HCT116 (cell line): Measurements from ENCODE around the gene NEURL1. TPM values are rescaled to one million over a fixed set of nuclear protein-coding genes. Genes with fewer than 3 reads are reported as not detected.

Source experiments
- ATAC-seq: fragments of 200-7000 bp; cut with Tn5 transposase; 2 replicates; pipeline ENCODE4 v1.9.1; 2020; ENCODE audit warnings: mild to moderate bottlenecking, moderate library complexity
- BruUV-seq: library from RNA; stranded (reverse); fragments of 400-500 nt; replicated peaks from 2 replicates; lab custom pipeline; 2021; lab: Mats Ljungman, UMichigan
- CTCF ChIA-PET: fragments of 300-600 bp; sonication (Branson Sonifier 250); formaldehyde crosslinking; loops from one replicate; lab custom pipeline; 2021; ENCODE audit warnings: antibody characterized with exemption; lab: Charles Lee
- POLR2A ChIA-PET: fragments of 300-600, 350-600 bp; sonication (Branson Sonifier 250); formaldehyde crosslinking; loops from one replicate; lab custom pipeline; 2021; ENCODE audit warnings: antibody characterized with exemption; lab: Charles Lee
- RAD21 ChIA-PET, 2 experiments: fragments of 300-600 bp; sonication (Branson Sonifier 250); formaldehyde crosslinking; loops; one replicate each; lab custom pipeline; 2023; ENCODE audit warnings: low total read pairs in 2 of 2; ENCODE audit not compliant: uncharacterized antibody in 2 of 2, unreplicated experiment in 2 of 2, low non-redundant PET in 1 of 2; lab: Charles Lee
- DNase-seq: peaks from one replicate; pipeline ENCODE4 v3.0.0-alpha.2; 2010; ENCODE audit warnings: low read depth, low spot score
- H2AFZ ChIP-seq: fragments of 200-600 bp; shearing (Covaris generic), sonication (generic); 2 replicates; pipeline ENCODE4 v1.6.1; 2017; ENCODE audit warnings: low read depth, mixed run types, mixed read lengths, antibody characterized with exemption, low read length; ENCODE audit not compliant: poor library complexity, severe bottlenecking
- H3K27ac ChIP-seq: 2 replicates; pipeline ENCODE4 v1.5.1; 2012; ENCODE audit warnings: low read depth, low read length
- H3K27me3 ChIP-seq: fragments of 200-600 bp; sonication (generic); 2 replicates; pipeline ENCODE4 v1.6.1; 2016; ENCODE audit warnings: mixed run types, low read length, mixed read lengths; ENCODE audit not compliant: insufficient read depth
- H3K36me3 ChIP-seq, 2 experiments: fragments of 200-500 bp in 1 of 2; fragments of 200-600 bp in 1 of 2; sonication (Bioruptor generic) in 1 of 2; sonication (generic) in 1 of 2; 2 replicates each; pipeline versions ENCODE4 v1.5.1 to v1.6.1; 2014 to 2016; ENCODE audit warnings: low read length in 2 of 2, inconsistent platforms in 1 of 2, mixed read lengths in 1 of 2, mixed run types in 1 of 2; ENCODE audit not compliant: insufficient read depth in 2 of 2, control insufficient read depth in 1 of 2
- H3K4me1 ChIP-seq, 2 experiments: fragments of 200-600 bp in 1 of 2; sonication (generic) in 1 of 2; 2 replicates each; pipeline versions ENCODE4 v1.5.1 to v1.6.1; 2012 to 2017; ENCODE audit warnings: low read length in 2 of 2, inconsistent platforms in 1 of 2, mild to moderate bottlenecking in 1 of 2, mixed read lengths in 1 of 2, mixed run types in 1 of 2, moderate library complexity in 1 of 2; ENCODE audit not compliant: insufficient read depth in 2 of 2, control insufficient read depth in 1 of 2
- H3K4me2 ChIP-seq: fragments of 200-600 bp; sonication (generic); 2 replicates; pipeline ENCODE4 v1.6.1; 2017; ENCODE audit warnings: mixed run types, low read length, mixed read lengths
- H3K4me3 ChIP-seq, 2 experiments: fragments of 200-600 bp in 1 of 2; sonication (generic) in 1 of 2; replicated peaks in 1 of 2; 2 replicates each; pipeline ENCODE4 v1.5.1; 2011 to 2016; ENCODE audit warnings: low read length in 2 of 2, control low read depth in 1 of 2, low read depth in 1 of 2, mild to moderate bottlenecking in 1 of 2, mixed read lengths in 1 of 2, mixed run types in 1 of 2
- H3K79me2 ChIP-seq: fragments of 200-600 bp; sonication (generic); 2 replicates; pipeline ENCODE4 v1.6.1; 2017; ENCODE audit warnings: mild to moderate bottlenecking, mixed run types, low read length, moderate library complexity, mixed read lengths; ENCODE audit not compliant: insufficient read depth
- H3K9ac ChIP-seq: fragments of 200-600 bp; sonication (generic); 2 replicates; pipeline ENCODE4 v1.6.1; 2016; ENCODE audit warnings: low read length, mixed read lengths
- H3K9me2 ChIP-seq: fragments of 200-600 bp; sonication (generic), shearing (Covaris generic); 2 replicates; pipeline ENCODE4 v1.6.1; 2017; ENCODE audit warnings: mixed run types, mild to moderate bottlenecking, moderate library complexity; ENCODE audit not compliant: insufficient read depth
- H3K9me3 ChIP-seq, 2 experiments: fragments of 200-500 bp in 1 of 2; fragments of 200-600 bp in 1 of 2; sonication (Bioruptor generic) in 1 of 2; sonication (generic) in 1 of 2; 2 replicates each; pipeline ENCODE4 v1.6.1; 2014 to 2017; ENCODE audit warnings: low read length in 2 of 2, mixed read lengths in 2 of 2, inconsistent platforms in 1 of 2, low read depth in 1 of 2, mild to moderate bottlenecking in 1 of 2, mixed run types in 1 of 2, moderate library complexity in 1 of 2; ENCODE audit not compliant: control insufficient read depth in 1 of 2, insufficient read depth in 1 of 2
- H4K20me1 ChIP-seq: fragments of 200-600 bp; sonication (generic), shearing (Covaris generic); 2 replicates; pipeline ENCODE4 v1.6.1; 2017; ENCODE audit warnings: mixed run types, mild to moderate bottlenecking, moderate library complexity; ENCODE audit not compliant: insufficient read depth
- ATF3 ChIP-seq: IDR thresholded peaks from 2 replicates; pipeline ENCODE4 v1.6.1; 2012
- CBX3 ChIP-seq: IDR thresholded peaks from 2 replicates; pipeline ENCODE4 v1.6.1; 2012; ENCODE audit warnings: low read depth
- CEBPB ChIP-seq: IDR thresholded peaks from 2 replicates; pipeline ENCODE4 v1.6.1; 2012; ENCODE audit warnings: low read depth
- EGR1 ChIP-seq: IDR thresholded peaks from 2 replicates; pipeline ENCODE4 v1.6.1; 2012; ENCODE audit warnings: low read depth
- FOSL1 ChIP-seq: IDR thresholded peaks from 2 replicates; pipeline ENCODE4 v1.6.1; 2012; ENCODE audit warnings: low read depth
- JUND ChIP-seq: IDR thresholded peaks from 2 replicates; pipeline ENCODE4 v1.6.1; 2012
- MAX ChIP-seq: IDR thresholded peaks from 2 replicates; pipeline ENCODE4 v1.6.1; 2012
- POLR2A ChIP-seq: IDR thresholded peaks from 2 replicates; pipeline ENCODE4 v1.7.0; 2011; ENCODE audit warnings: borderline replicate concordance; ENCODE audit not compliant: insufficient read depth, insufficient read length; ENCODE audit errors: extremely low read depth
- POLR2AphosphoS5 ChIP-seq: IDR thresholded peaks from 2 replicates; pipeline ENCODE4 v1.6.1; 2011; ENCODE audit warnings: mild to moderate bottlenecking, low read depth, low read length, moderate library complexity
- RAD21 ChIP-seq: IDR thresholded peaks from 2 replicates; pipeline ENCODE4 v1.6.1; 2012; ENCODE audit warnings: low read depth, mild to moderate bottlenecking
- REST ChIP-seq: IDR thresholded peaks from 2 replicates; pipeline ENCODE4 v1.6.1; 2012; ENCODE audit warnings: low read depth
- SIN3A ChIP-seq: IDR thresholded peaks from 2 replicates; pipeline ENCODE4 v1.6.1; 2012; ENCODE audit warnings: low read depth
- TCF7L2 ChIP-seq: IDR thresholded peaks from 2 replicates; pipeline ENCODE4 v1.7.0; 2011; ENCODE audit warnings: borderline replicate concordance, inconsistent platforms; ENCODE audit not compliant: insufficient read depth, insufficient read length; ENCODE audit errors: extremely low read depth
- YY1 ChIP-seq: IDR thresholded peaks from 2 replicates; pipeline ENCODE4 v1.6.1; 2011; ENCODE audit warnings: low read length, low read depth, moderate library complexity, mild to moderate bottlenecking; ENCODE audit not compliant: insufficient replicate concordance; ENCODE audit errors: extremely low read depth
- ZFX ChIP-seq: fragments of 450-650 bp; IDR thresholded peaks from 2 replicates; pipeline ENCODE4 v1.6.1; 2017
- ZNF274 ChIP-seq: fragments of 200-500 bp; sonication (Bioruptor generic); IDR thresholded peaks from 2 replicates; pipeline ENCODE4 v1.6.1; 2014; ENCODE audit warnings: mild to moderate bottlenecking, low read depth, low read length, inconsistent platforms
- intact Hi-C: fragments of 100-400 bp; cut with micrococcal nuclease; formaldehyde crosslinking; loops from 2 replicates; pipeline ENCODE4 v1.10.0; 2022
- total RNA-seq: library from RNA; stranded (reverse); gene quantifications from one replicate; pipeline ENCODE4 v1.2.1, GENCODE V29; 2021; ENCODE audit not compliant: unreplicated experiment

NEURL1 gene
- total RNA-seq, 1 experiment from 2014 or later, result 1.4 TPM

- Histone ChIP-seq H4K20me1 (no peaks in the 10 kb centered on the region), H3K4me3 (no peak overlapping the region), H3K79me2 (no peaks in the 10 kb centered on the region), H3K27ac (no peak overlapping the region), H3K27me3 (no peaks in the 10 kb centered on the region), H3K36me3 (no peaks in the 10 kb centered on the region), H3K4me2 (no peak overlapping the region), H3K4me1 (peaks cover 11 to 15% of the 10 kb centered on the region in 2 experiments), H3K9me3 (no peaks in the 10 kb centered on the region)
- ATAC-seq (no peak), DNase-seq (no peak)
- no TSS peak for BruUV-seq
- RAD21 ChIA-PET, result no interaction called here
- intact Hi-C loops, result no loop called here
- TF ChIP-seq CBX3, result no peak
- no peak for TF ChIP-seq CEBPB
- TF ChIP-seq YY1, result no peak
- TF ChIP-seq ATF3, result no peak
- no peak for TF ChIP-seq JUND
- TF ChIP-seq ZFX, result no peak
- TF ChIP-seq POLR2AphosphoS5, result no peak
- no peak for TF ChIP-seq MAX
- TF ChIP-seq TCF7L2, result no peak
- no peak for TF ChIP-seq EGR1
- no peak for TF ChIP-seq SIN3A
- TF ChIP-seq FOSL1, result no peak
- TF ChIP-seq ZNF274, result no peak
- no peak for TF ChIP-seq RAD21
- TF ChIP-seq POLR2A, result no peak
- no peak for TF ChIP-seq REST
- TF ChIP-seq, all 23 proteins: peak for 0
- Histone ChIP-seq H2AFZ (no peak overlapping the region), H3K9ac (no peak overlapping the region), H3K9me2 (no peaks in the 10 kb centered on the region)
- POLR2A ChIA-PET, result no interaction called here
- CTCF ChIA-PET, result interaction anchor here (1.6 kb wide), 1 partner anchor 24 kb away, joined by 4 read pairs; no protein-coding TSS in a partner anchor
Measured at GRCh38 chr10:103500481-103500880, 7.0 kb downstream of the NEURL1 start.
